Common myeloid progenitor, CD34-positive (primary cell): ENCODE results near the gene CD109.

Experiments used
- CTCF ChIA-PET: fragments of 350-600 bp; sonication (Branson Sonifier 250); formaldehyde crosslinking; loops from one replicate; lab custom pipeline; 2021; ENCODE audit warnings: antibody characterized with exemption; lab: Charles Lee
- POLR2A ChIA-PET: fragments of 350-600 bp; sonication (Branson Sonifier 250); formaldehyde crosslinking; loops from one replicate; lab custom pipeline; 2021; ENCODE audit warnings: antibody characterized with exemption; lab: Charles Lee
- DNase-seq, 3 donors: peaks; one replicate each; pipeline versions ENCODE4 v3.0.0 to v3.0.0-alpha.2; 2013
- H3K27ac ChIP-seq, 2 experiments: 1 replicate in 1 of 2; 2 replicates in 1 of 2; pipeline ENCODE4 v1.7.0; 2013; ENCODE audit warnings: inconsistent platforms in 2 of 2, low read length in 2 of 2, mild to moderate bottlenecking in 2 of 2, low read depth in 1 of 2, moderate library complexity in 1 of 2; ENCODE audit not compliant: severe bottlenecking in 2 of 2, insufficient read depth in 1 of 2, poor library complexity in 1 of 2
- H3K27me3 ChIP-seq, 5 experiments: replicated peaks in 2 of 5; 1 replicate in 3 of 5; 2 replicates in 2 of 5; pipeline versions ENCODE4 v1.6.1 to v1.7.0; 2013; ENCODE audit warnings: low read length in 4 of 5, mild to moderate bottlenecking in 2 of 5, moderate library complexity in 2 of 5, inconsistent platforms in 1 of 5; ENCODE audit not compliant: insufficient read depth in 5 of 5, control insufficient read depth in 4 of 5
- H3K36me3 ChIP-seq, 4 experiments: 1 replicate in 2 of 4; 2 replicates in 2 of 4; pipeline versions ENCODE4 v1.6.1 to v1.7.0; 2013; ENCODE audit warnings: low read length in 3 of 4, control low read depth in 1 of 4, mild to moderate bottlenecking in 1 of 4; ENCODE audit not compliant: control insufficient read depth in 4 of 4, insufficient read depth in 4 of 4
- H3K4me1 ChIP-seq, 4 experiments: 1 replicate in 3 of 4; 2 replicates in 1 of 4; pipeline versions ENCODE4 v1.6.1 to v1.7.1; 2013; ENCODE audit warnings: low read length in 3 of 4, mild to moderate bottlenecking in 3 of 4, control low read depth in 1 of 4, inconsistent platforms in 1 of 4, moderate library complexity in 1 of 4; ENCODE audit not compliant: control insufficient read depth in 4 of 4, insufficient read depth in 4 of 4; ENCODE audit errors: control extremely low read depth in 1 of 4
- H3K4me3 ChIP-seq, 7 experiments: 1 replicate in 4 of 7; 2 replicates in 3 of 7; pipeline versions ENCODE4 v1.5.1 to v1.7.0; 2013; ENCODE audit warnings: mild to moderate bottlenecking in 7 of 7, low read length in 6 of 7, moderate library complexity in 6 of 7, inconsistent platforms in 2 of 7, low read depth in 2 of 7, control low read depth in 1 of 7; ENCODE audit not compliant: insufficient read depth in 4 of 7, control insufficient read depth in 1 of 7; ENCODE audit errors: extremely low read depth in 1 of 7
- H3K9me3 ChIP-seq, 5 experiments: 1 replicate in 4 of 5; 2 replicates in 1 of 5; pipeline versions ENCODE4 v1.6.1 to v1.7.1; 2013; ENCODE audit warnings: low read length in 4 of 5, mild to moderate bottlenecking in 2 of 5, inconsistent platforms in 1 of 5, low read depth in 1 of 5, moderate library complexity in 1 of 5; ENCODE audit not compliant: control insufficient read depth in 4 of 5, insufficient read depth in 2 of 5; ENCODE audit errors: control extremely low read depth in 1 of 5
- WGBS: methylation state at CpG from one replicate; pipeline ENCODE4 v1.1.5; 2013; ENCODE audit not compliant: insufficient coverage; 5-methylcytosine and 5-hydroxymethylcytosine counted together

Gene CD109

DNA sequence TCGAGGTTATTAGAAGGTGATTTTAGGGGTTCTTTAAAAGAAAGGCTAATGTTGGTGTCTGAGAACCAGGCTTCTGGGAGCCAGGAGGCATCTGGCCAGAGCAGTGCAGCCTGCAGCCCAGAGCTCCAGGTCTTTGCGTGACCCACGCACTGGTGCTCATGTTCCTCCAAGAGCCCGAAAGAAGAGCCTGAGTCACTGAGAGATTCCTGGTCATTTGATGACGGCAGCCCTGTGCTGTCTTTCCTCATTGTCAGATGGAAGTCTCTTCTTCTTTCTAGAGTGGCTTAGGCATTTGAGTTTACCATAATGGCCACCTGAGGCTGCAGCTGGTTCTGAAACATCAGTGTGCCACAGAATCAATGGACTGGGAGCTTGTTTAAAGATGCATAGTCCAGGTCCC, 46.4 kb downstream of the CD109 start:
- H3K27me3 ChIP-seq: no peaks in the 10 kb centered on the region
- no peak overlapping the region for H3K27ac ChIP-seq
- DNase-seq: no peak
- no peaks in the 10 kb centered on the region for H3K9me3 ChIP-seq
- WGBS: 98% methylated on average over 5 of the region's 5 CpGs
- H3K4me1 ChIP-seq: peaks cover 3 to 14% (median 6%) of the 10 kb centered on the region in 4 experiments
- no peak overlapping the region for H3K4me3 ChIP-seq
- peaks cover 0 to 36% (median 17%) of the 10 kb centered on the region in 4 experiments for H3K36me3 ChIP-seq
- ChIA-PET POLR2A (no interaction called here), CTCF (interaction anchor here (1.1 to 1.6 kb wide), 6 partner anchors 9 to 1468 kb away, joined by 3 to 9 read pairs (median 4); no protein-coding TSS in a partner anchor)

- H3K27me3 ChIP-seq: no peaks in the 10 kb centered on the region
- no peak overlapping the region for H3K4me3 ChIP-seq
- H3K4me1 ChIP-seq: peaks cover 3 to 14% (median 6%) of the 10 kb centered on the region in 4 experiments
- ChIA-PET CTCF (interaction anchor here (1.1 to 1.6 kb wide), 6 partner anchors 8 to 1467 kb away, joined by 3 to 9 read pairs (median 4); no protein-coding TSS in a partner anchor), POLR2A (no interaction called here)
- no peak for DNase-seq
- WGBS: 100% methylated on average over 2 of the region's 3 CpGs
- peaks cover 0 to 31% (median 15%) of the 10 kb centered on the region in 4 experiments for H3K36me3 ChIP-seq
- H3K27ac ChIP-seq: no peak overlapping the region
- H3K9me3 ChIP-seq: no peaks in the 10 kb centered on the region
These were observed 47.1 kb downstream of the CD109 start for GRCh38 chr6:73743081-73743480.

DNA sequence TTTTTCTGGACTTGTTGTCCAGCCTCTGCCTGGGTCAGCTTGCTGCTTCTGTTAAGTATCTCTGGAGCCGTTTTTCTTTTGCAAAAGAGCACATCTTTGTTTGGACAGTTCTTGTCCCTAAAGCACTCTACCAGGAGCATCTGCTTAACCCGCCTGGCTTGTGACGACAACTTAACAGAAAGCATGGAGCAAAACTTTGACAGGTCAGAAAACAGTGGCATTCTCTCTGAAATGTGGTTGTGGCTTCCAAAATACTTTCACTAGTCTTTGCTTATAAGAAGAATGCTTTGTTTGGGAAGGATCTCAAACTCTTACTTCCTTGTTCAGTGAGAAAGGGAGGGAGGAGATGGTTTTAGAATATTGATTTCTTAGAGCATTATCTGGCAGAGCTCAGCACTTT, 47.6 kb downstream of the CD109 start:
- Histone ChIP-seq H3K27ac (no peak overlapping the region), H3K4me1 (peaks cover 3 to 12% (median 6%) of the 10 kb centered on the region in 4 experiments), H3K36me3 (peaks cover 0 to 31% (median 17%) of the 10 kb centered on the region in 4 experiments), H3K9me3 (no peaks in the 10 kb centered on the region), H3K27me3 (no peaks in the 10 kb centered on the region), H3K4me3 (no peak overlapping the region)
- ChIA-PET POLR2A (no interaction called here), CTCF (interaction anchor here (0.9 to 1.8 kb wide), 8 partner anchors 8 to 1467 kb away, joined by 3 to 9 read pairs (median 4); no protein-coding TSS in a partner anchor)
- DNase-seq: no peak
- 89% methylated on average over 3 of the region's 3 CpGs for WGBS

DNA sequence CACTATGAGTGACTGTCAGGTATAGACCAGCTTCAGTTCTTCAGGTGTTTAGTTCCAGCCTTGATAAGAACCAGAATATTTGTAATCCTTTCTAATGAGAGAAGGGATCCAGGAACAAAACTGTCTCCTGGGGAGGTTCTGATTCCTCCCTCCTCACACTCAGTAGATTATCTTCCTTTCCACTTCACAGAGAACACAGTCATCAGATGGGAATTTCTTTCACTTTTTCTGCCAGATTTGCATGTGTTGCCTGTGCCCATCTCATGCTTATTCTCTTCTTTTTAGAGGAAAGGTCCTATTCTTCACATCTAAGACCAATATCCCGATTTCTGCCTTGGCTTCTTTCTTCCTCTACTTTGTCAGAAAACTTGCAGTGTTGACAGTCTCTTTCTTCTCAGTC, 50.8 kb downstream of the CD109 start:
- Histone ChIP-seq H3K4me3 (no peak overlapping the region), H3K9me3 (no peaks in the 10 kb centered on the region), H3K27me3 (no peaks in the 10 kb centered on the region), H3K27ac (peak overlapping the region in 1 of 2 experiments; percentile 5), H3K4me1 (peaks cover 3 to 8% (median 6%) of the 10 kb centered on the region in 4 experiments), H3K36me3 (peaks cover 0 to 40% (median 22%) of the 10 kb centered on the region in 4 experiments)
- ChIA-PET CTCF (no interaction called here), POLR2A (no interaction called here)
- WGBS: 100% methylated on average over 1 of the region's 1 CpG
- no peak for DNase-seq

- peak overlapping the region in 1 of 2 experiments; percentile 5 for H3K27ac ChIP-seq
These were observed 51.3 kb downstream of the CD109 start for GRCh38 chr6:73747289-73747688.

DNA sequence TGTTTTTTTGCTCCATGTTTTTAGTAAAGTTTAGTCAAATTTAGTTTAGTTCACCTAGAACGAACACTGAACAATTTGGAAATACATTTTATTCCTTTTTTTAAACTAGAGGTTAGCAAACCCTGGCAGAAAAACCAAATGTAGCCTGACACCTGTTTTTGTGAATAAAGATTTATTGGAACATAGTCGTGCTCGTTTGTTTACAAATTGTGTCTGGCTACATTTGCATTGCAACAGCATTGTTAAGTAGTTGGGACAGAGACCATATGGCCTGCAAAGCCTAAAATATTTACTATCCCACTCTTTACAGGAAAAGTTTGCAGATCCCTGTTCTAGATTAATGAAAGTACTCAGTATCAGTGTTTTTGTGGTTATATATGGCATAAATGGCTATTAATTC, 56.9 kb downstream of the CD109 start:
- Histone ChIP-seq H3K9me3 (no peaks in the 10 kb centered on the region), H3K36me3 (peaks cover 5 to 25% (median 16%) of the 10 kb centered on the region in 4 experiments), H3K27me3 (no peaks in the 10 kb centered on the region), H3K27ac (no peak overlapping the region), H3K4me1 (no peaks in the 10 kb centered on the region), H3K4me3 (no peak overlapping the region)
- ChIA-PET POLR2A (no interaction called here), CTCF (no interaction called here)
- no peak for DNase-seq
- 94% methylated on average over 2 of the region's 3 CpGs for WGBS

More at GRCh38 chr6:73747289-73747688, 51.3 kb downstream of the CD109 start:
- POLR2A ChIA-PET: no interaction called here
- Histone ChIP-seq H3K4me1 (peaks cover 3 to 8% (median 6%) of the 10 kb centered on the region in 4 experiments), H3K9me3 (no peaks in the 10 kb centered on the region), H3K4me3 (peak overlapping the region in 3 of 7 experiments; percentile 13 to 54 (median 16)), H3K27me3 (no peaks in the 10 kb centered on the region), H3K36me3 (peaks cover 0 to 41% (median 22%) of the 10 kb centered on the region in 4 experiments)
- peak in 2 of 3 donors; percentile 29 to 38 for DNase-seq
- WGBS: 85% methylated on average over 2 of the region's 2 CpGs
- CTCF ChIA-PET: interaction anchor here (0.6 to 3.3 kb wide), 2 partner anchors 9 to 35 kb away, joined by 3 to 25 read pairs; no protein-coding TSS in a partner anchor

- H3K9me3 ChIP-seq: no peaks in the 10 kb centered on the region
- H3K4me3 ChIP-seq: no peak overlapping the region
- H3K36me3 ChIP-seq: peaks cover 8 to 73% (median 39%) of the 10 kb centered on the region in 4 experiments
- WGBS: no CpG with 5 or more reads among the region's 1 CpG
- ChIA-PET POLR2A (no interaction called here), CTCF (no interaction called here)
- DNase-seq: no peak
- H3K27me3 ChIP-seq: no peaks in the 10 kb centered on the region
- no peak overlapping the region for H3K27ac ChIP-seq
- no peaks in the 10 kb centered on the region for H3K4me1 ChIP-seq
These were observed 70.0 kb downstream of the CD109 start for GRCh38 chr6:73766040-73766439.
